Testis (tissue), 3 donors: ENCODE data around the gene SMIM24. TPM values are rescaled to one million over a fixed set of nuclear protein-coding genes. Genes with fewer than 3 reads are reported as not detected.
A peak's percentile ranks its signal among the peaks of the same experiment; 100 is the strongest.

Experiments used
- DNase-seq: peaks from one replicate; pipeline ENCODE4 v3.0.0-alpha.2; 2019
- H3K27ac ChIP-seq, 2 donors: fragments of 200-600 bp; sonication (generic); one replicate each; pipeline ENCODE4 v1.5.1; 2019
- H3K27me3 ChIP-seq: fragments of 200-600 bp; sonication (generic); one replicate; pipeline ENCODE4 v1.5.1; 2019
- H3K36me3 ChIP-seq: fragments of 200-600 bp; sonication (generic); one replicate; pipeline ENCODE4 v1.5.1; 2017; ENCODE audit warnings: low read depth; ENCODE audit errors: missing control alignments
- H3K4me1 ChIP-seq: fragments of 200-600 bp; sonication (generic); one replicate; pipeline ENCODE4 v1.5.1; 2019
- H3K4me3 ChIP-seq, 2 donors: fragments of 200-600 bp; sonication (generic); one replicate each; pipeline ENCODE4 v1.5.1; 2017 to 2019
- H3K9me3 ChIP-seq: fragments of 200-600 bp; sonication (generic); one replicate; pipeline ENCODE4 v1.5.1; 2017
- CTCF ChIP-seq, 3 experiments: fragments of 450-650 bp in 2 of 3; fragments of 200-600 bp in 1 of 3; sonication (generic) in 1 of 3; IDR thresholded peaks; one replicate each; pipeline ENCODE4 v1.5.1; 2016 to 2019; ENCODE audit warnings: antibody characterized with exemption in 3 of 3, mild to moderate bottlenecking in 2 of 3, moderate library complexity in 1 of 3
- POLR2A ChIP-seq: fragments of 450-650 bp; IDR thresholded peaks from one replicate; pipeline ENCODE4 v1.6.1; 2017; ENCODE audit warnings: antibody characterized with exemption, mild to moderate bottlenecking, moderate library complexity
- WGBS, 2 donors: methylation state at CpG; one replicate each; pipeline ENCODE4 v1.1.5; 2018; 5-methylcytosine and 5-hydroxymethylcytosine counted together
- intact Hi-C: fragments of 100-400 bp; cut with DNase I; formaldehyde crosslinking; loops from one replicate; pipeline ENCODE4 v1.15.1; 2023; ENCODE audit warnings: low total_unique reads
- polyA plus RNA-seq: library from polyadenylated mRNA; stranded (reverse); fragments of 350-450 nt; fragmentation: Illumina TruSeq; extraction: RNeasy Lipid Tissue Mini Kit (QIAGEN cat#74804); gene quantifications from one replicate; pipeline ENCODE4 v1.2.3, GENCODE V29; 2014; ENCODE audit warnings: low read depth, low replicate concordance; ENCODE audit not compliant: insufficient read depth
- total RNA-seq, 2 donors: library from RNA; depleted of rRNA; stranded (reverse); fragments of >200 nt; gene quantifications; one replicate each; pipeline ENCODE4 v1.2.3, GENCODE V29; 2016

Gene SMIM24
- total and polyA plus RNA-seq, 3 donors from 2014 or later = 1.3 to 10.1 (median 3.1) TPM

GRCh38 chr19:3465552-3465951, 14.8 kb downstream of the SMIM24 start:
- H3K27ac ChIP-seq = peak overlapping the region in 1 of 2 donors; percentile 41
- DNase-seq = no peak
- intact Hi-C loops = no loop called here
- H3K9me3 ChIP-seq = no peaks in the 10 kb centered on the region
- TF ChIP-seq CTCF (IDR thresholded peaks at IDR 0.05) (no peak), POLR2A (no peak)
- no peaks in the 10 kb centered on the region for H3K27me3 ChIP-seq
- whole genome bisulfite sequencing, 2 donors = 77 to 86% methylated on average over 5 to 7 of the region's 7 CpGs
- no peaks in the 10 kb centered on the region for H3K36me3 ChIP-seq
- H3K4me1 ChIP-seq = peaks cover 15% of the 10 kb centered on the region
- H3K4me3 ChIP-seq = no peak overlapping the region

- H3K27ac ChIP-seq = peak overlapping the region in 1 of 2 donors; percentile 32
- no peaks in the 10 kb centered on the region for H3K36me3 ChIP-seq
- H3K4me1 ChIP-seq = peaks cover 24% of the 10 kb centered on the region
- intact Hi-C loops = no loop called here
- no peak for DNase-seq
- peak overlapping the region in 1 of 2 donors; percentile 36 for H3K4me3 ChIP-seq
- 35 to 38% methylated on average over 17 to 29 of the region's 31 CpGs for WGBS, 2 donors
- no peaks in the 10 kb centered on the region for H3K9me3 ChIP-seq
- TF ChIP-seq POLR2A = no peak
- no peak for TF ChIP-seq CTCF (IDR thresholded peaks at IDR 0.05)
- H3K27me3 ChIP-seq = no peaks in the 10 kb centered on the region
Observed at GRCh38 chr19:3464587-3465235, 15.6 kb downstream of the SMIM24 start.

- no peak for DNase-seq
Observed at GRCh38 chr19:3463714-3464586, 16.4 kb downstream of the SMIM24 start.

GRCh38 chr19:3462991-3463713, 17.2 kb downstream of the SMIM24 start:
- DNase-seq = no peak
- Histone ChIP-seq H3K27me3 (no peaks in the 10 kb centered on the region), H3K4me1 (peaks cover 38% of the 10 kb centered on the region), H3K4me3 (peak overlapping the region in 1 of 2 donors; percentile 36), H3K36me3 (no peaks in the 10 kb centered on the region), H3K9me3 (no peaks in the 10 kb centered on the region), H3K27ac (peak overlapping the region; percentile 32 to 45)
- 39 to 70% methylated on average over 32 to 56 of the region's 58 CpGs for WGBS, 2 donors
- no peak for TF ChIP-seq POLR2A
- TF ChIP-seq CTCF (IDR thresholded peaks at IDR 0.05) = no peak
- intact Hi-C loops = no loop called here

More at GRCh38 chr19:3463714-3464586, 16.4 kb downstream of the SMIM24 start:
- H3K27me3 ChIP-seq = no peaks in the 10 kb centered on the region
- intact Hi-C loops = no loop called here
- peak overlapping the region in 1 of 2 donors; percentile 32 for H3K27ac ChIP-seq
- no peaks in the 10 kb centered on the region for H3K9me3 ChIP-seq
- TF ChIP-seq POLR2A (no peak), CTCF (IDR thresholded peaks at IDR 0.05) (no peak)
- H3K4me3 ChIP-seq = peak overlapping the region; percentile 9 to 36
- peaks cover 30% of the 10 kb centered on the region for H3K4me1 ChIP-seq
- H3K36me3 ChIP-seq = no peaks in the 10 kb centered on the region
- 63 to 64% methylated on average over 16 to 47 of the region's 57 CpGs for WGBS, 2 donors
